Inferior parietal cortex (tissue), 1 donor: ENCODE measurements around the gene GNS.
"Not testable (repeated sequence)": the region's sequence is repeated elsewhere in the genome, so short reads cannot be mapped to it uniquely, and the experiment has no call there.

ENCODE experiments used
- DNase-seq: peaks from one replicate; pipeline ENCODE4 v3.0.0-alpha.2; 2016; ENCODE audit errors: extremely low spot score

GNS gene

DNA sequence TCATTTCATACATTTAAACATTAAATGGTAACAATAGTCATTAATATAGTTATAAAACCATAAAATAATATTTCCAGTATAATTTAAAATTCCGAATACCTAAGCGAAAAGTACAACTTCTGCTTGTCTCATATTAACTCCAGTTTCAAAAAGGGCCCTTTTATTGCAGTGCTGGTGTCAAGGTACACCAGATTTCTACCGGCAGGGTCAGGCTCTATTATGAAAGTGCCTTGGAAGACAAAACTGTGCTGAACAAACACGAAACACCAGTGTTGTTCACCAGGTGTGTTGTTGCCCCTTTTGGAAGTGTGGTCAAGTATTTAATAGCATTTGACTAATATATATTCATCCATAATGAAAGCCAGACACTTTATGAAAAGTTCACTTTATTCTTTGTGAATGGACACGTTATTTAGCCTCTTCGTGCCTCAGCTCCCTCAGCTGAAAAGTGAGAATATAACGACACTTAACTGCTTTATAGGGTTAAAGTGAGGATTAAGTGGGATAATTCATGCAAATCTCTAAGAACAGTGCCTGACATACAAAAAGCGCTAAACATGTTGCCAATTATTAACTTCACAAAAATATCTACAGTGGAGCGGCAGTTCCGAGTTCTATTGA, 20.3 kb upstream of the GNS start:
- no peak for DNase-seq

DNA sequence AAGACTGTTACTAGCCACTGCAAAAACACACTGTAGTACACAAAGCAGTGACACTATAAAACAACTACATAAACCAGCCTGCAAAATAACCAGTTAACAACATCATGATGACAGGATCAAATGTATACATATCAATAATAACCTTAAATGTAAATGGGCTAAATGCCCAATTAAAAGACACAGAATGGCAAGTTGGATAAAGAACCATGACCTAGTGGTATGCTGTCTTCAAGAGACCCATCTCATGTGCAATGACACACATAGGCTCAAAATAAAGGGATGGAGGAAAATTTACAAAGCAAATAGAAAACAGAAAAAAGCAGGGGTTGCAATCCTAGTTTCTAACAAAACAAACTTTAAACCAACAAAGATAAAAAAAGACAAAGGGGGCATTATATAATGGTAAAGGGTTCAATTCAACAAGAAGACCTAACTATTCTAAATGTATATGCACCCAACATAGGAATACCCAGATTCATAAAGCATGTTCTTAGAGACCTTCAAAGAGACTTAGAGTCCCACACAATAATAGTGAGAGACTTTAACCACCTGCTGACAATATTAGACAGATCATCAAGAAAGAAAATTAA, 16.0 kb upstream of the GNS start:
- DNase-seq: not testable (repeated sequence)

DNA sequence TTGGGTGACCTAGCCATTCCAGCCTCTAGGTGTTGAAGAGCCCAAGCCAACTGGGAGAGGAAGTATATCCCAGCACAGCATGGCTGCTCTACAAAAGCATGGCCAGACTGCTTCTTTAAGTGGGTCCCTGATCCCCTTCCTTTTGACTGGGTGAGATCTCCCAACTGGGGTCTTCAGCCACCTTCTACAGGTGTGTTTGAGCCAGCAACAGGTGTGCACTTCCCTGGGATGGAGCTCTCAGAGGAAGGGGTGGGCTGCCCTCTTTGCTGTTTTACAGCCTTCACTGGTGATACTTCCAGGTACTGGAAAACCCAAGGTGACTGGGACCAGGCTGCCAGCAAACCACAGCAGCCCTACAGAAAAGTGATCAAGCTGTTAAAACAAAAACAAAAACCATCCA, 14.2 kb upstream of the GNS start:
- no peak for DNase-seq

DNA sequence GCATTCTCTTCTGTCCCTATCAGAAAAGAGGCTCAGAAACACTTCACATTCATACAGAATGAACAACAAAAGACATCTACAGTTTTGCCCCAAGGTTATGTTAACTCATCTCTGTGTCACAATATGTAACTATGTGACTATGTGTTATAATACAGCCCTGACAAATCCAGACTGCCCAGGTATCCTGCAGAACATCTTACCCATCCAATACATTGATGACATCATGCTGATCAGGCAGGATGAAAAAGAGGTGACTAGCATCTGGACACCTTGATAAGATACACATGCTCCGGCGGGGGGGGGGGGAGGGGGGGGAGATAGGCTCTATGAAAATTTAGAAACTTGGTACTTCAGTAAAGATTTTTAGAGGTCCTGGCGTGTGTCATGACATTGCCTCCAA, 8.3 kb upstream of the GNS start:
- no peak for DNase-seq

DNA sequence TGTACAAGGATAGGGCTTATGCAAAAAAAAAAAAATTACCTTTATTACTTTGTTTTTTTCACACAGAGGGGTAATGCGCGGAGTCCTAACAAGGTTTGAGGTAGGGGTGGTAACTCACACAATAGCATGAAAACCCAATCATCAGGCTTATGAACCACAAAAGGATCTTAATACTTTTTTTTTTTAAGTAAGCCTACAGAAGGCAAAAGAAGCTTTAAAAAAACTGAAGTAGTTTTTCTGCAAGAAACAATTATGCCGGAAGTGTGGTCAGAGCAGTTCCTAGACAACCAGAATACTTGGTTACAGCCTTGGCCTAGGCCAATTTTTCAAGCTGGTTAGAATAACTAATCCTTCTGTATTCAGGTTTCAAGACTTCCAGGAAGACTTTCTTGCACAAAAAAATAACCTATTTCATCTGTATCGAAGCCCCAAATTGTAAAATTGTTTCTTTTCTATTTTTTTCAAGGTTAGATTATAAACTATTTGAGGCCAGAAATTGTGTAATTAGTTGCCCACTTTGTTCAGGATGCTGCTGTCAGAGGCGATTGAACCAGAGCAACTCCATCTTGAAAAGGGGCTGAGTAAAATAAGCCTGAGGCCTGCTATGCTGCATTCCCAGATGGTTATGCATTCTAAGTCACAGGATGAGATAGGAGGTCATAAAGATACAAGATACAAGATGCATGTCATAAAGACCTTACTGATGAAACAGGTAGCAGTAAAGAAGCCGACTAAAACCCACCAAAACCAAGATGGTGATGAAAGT, 1.8 kb upstream of the GNS start:
- no peak for DNase-seq

DNA sequence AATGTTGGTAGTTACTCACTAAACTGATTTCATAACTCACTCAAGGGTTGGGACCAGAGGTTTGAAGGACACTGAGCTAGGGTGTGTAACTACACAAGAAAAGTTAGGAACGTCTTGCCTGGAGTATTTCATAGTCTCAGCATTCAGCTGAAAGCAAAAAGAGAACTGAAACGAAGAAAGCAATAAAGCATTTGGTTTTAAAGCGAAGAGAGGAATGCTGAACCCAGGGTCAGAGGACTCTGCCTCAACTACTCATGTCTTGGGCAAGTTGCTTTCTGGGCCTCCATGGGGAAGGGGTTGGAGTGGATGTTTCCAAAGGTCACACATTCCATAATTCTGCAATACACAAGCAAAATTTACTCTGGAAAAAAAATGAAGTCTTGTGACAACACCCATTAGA, 1.4 kb downstream of the GNS start:
- no peak for DNase-seq

DNA sequence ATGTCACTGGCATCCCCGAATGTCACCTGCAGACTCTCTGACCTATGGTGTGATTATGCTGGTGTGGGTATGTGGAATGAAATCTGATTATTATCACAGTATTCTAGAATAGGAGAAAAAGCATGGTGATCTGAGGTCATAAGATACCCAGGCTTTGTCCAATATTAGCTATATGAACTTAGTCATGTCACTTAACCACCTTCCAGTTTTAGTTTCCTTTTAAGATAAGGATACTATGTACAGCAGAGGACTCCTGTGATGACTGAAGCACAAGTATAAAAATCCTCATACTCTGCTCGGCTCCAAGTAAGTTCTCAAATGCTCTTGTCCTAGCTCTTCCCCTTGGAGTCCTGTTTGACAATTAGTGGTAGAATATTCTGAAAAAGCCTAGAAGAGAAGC, 2.8 kb downstream of the GNS start:
- DNase-seq: no peak

DNA sequence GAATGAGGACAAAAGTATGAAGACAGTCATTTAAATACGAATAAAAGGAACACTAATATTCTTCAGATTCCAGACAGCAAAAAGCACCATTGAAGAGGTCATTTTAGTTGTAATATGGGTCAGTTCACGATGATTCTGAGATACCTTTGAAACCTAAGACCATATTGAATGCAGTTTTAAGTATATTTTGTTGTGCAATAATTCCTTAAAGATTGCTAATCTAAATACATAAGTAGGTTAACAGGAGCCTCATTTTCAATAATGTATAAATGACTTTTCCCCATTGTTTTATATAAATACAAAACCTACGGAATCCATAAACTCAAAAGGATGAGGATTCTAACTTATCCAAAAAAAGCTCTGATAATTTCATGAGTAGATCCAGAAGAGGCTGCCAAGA, 5.8 kb downstream of the GNS start:
- no peak for DNase-seq

DNA sequence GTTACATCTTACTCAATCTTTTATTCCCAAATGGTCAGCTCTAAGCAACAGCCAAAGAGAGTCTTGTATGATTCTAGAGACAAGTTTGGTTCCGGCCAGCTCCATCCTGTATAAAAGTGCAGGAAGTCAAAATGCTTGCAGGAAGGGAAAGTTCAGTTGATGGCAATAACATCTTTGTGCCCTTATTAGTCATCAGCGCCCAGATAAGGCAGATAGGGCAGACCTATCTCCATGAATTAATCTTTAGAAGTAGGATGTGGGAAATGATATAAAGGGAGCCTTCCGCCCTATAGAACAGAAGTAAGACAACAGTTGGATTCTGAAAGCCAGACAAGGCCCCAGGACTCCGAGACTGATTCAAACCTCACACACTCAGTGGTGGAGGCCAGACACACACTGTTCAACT, 6.4 kb downstream of the GNS start:
- no peak for DNase-seq

DNA sequence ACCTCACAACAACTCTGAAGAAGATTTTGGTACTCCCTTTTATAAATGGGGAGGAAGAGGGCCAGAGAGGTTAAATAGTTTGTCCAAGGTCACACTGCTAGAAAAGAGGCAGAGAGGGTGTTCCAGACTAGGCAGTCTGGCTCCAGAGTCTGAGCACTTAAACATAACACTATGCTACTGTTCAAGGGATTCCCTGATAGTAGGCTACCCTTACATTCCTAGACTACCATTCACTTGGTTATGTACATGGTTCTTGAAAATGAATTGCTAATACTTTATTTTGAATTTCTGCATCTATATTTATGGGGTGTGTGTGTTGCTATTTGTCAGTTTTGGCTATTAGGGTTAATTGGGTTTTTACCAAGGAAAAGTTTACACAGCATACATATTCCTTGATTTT, 7.2 kb downstream of the GNS start:
- DNase-seq: no peak

DNA sequence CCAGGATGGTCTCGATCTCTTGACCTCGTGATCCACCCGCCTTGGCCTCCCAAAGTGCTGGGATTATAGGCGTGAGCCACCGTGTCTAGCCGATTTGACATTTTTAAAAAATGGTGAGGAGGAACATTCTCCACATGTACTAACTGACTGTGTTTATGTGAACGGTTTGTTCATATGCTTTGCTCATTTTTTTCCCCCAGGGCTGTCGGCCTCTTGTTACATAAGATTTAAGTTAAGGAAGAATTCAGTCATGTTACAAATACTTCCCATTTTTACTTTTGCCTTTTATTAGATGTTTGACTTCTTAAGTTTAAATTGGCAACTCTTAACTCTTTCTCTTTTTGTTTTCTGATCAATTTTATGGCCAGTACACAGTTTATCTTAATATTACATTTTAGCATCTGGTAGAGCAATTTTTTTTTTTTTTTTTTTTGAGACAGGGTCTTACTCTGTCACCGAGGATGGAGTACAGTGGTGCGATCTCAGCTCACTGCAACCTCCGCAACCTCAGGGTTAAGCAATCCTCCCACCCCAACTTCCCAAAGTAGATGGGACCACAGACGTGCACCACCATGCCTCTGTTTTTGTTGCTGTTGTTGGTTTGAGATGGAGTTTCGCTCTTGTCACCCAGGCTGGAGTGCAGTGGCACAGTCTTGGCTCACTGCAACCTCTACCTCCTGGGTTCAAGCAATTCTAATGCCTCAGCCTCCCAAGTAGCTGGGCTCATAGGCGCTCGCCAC, 9.6 kb downstream of the GNS start:
- no peak for DNase-seq

DNA sequence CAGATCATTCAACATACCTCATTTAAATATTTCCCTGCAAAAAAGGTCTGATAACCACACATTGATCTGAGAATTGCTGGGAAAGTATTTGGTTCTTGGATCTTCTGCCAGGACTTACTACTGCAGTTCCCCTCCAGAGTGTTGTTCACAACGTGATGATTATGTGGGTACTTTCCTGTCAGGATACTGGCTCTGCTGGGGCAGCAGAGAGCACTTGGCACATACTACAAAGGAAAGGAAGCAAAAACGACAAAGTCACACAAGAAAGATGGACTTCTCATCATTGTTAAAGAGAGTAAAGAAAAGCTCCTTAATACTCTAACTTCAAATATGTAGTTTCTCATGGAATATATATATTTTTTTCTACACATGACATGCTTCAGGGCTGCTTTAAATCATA, 11.5 kb downstream of the GNS start:
- no peak for DNase-seq

DNA sequence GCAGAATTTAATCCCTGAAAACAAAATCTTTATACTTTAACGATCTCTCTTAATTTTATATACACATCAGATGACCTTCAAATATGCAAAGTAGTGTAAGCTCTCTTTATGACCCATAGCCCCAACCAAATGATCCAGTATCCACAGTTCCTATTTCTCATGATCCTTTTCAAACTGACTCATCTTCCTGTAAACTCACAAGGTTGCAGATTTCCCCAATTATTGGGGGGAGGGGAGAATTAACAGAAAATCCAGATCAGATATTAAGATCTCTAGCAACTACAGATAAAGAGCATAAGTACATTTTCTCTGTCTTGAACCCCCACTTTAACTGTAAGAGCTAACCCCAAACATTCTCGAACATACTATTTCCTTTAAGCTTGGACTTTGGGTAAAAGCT, 12.5 kb downstream of the GNS start:
- DNase-seq: no peak

DNA sequence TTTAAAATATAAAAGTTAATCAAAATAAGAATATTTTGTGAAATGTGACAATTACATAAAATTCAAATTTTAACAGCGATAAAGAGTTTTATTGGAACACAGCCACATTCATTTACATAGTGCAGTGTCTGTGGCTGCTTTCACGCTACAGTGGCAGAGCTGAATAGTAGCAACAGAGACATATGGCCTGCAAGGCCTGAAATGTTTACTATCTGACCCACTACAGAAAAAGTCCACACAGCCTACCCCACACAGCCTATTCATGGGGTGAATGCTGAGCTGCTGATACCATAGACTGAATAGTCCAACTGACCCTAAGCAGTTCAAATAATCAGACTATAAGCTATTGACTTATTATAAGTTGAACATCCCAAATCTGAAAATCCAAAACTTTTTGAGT, 13.2 kb downstream of the GNS start:
- DNase-seq: no peak

DNA sequence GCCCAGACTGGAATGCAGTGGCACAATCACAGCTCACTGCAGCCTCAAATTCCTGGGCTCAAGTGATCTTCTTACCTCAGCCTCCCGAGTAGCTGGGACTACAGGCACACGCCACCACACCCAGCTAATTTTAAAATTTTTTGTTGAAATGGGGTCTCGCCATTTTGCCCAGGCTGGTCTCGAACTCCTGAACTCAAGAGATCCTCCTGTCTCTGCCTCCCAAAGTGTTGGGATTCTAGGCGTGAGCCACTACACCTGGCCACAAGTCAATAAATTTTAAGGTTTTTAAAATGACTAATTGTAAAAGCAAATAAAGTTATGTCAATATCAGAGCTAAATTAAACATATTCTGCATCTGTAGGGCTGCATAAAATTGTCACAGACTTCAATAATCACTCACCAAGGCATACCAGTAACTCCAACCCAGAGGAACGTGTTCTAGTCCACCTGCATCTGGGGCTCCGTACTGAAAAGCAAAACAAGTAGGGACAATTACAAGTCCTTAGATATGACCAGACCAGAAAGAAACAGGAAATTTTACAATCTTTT, 13.9 kb downstream of the GNS start:
- DNase-seq: no peak

DNA sequence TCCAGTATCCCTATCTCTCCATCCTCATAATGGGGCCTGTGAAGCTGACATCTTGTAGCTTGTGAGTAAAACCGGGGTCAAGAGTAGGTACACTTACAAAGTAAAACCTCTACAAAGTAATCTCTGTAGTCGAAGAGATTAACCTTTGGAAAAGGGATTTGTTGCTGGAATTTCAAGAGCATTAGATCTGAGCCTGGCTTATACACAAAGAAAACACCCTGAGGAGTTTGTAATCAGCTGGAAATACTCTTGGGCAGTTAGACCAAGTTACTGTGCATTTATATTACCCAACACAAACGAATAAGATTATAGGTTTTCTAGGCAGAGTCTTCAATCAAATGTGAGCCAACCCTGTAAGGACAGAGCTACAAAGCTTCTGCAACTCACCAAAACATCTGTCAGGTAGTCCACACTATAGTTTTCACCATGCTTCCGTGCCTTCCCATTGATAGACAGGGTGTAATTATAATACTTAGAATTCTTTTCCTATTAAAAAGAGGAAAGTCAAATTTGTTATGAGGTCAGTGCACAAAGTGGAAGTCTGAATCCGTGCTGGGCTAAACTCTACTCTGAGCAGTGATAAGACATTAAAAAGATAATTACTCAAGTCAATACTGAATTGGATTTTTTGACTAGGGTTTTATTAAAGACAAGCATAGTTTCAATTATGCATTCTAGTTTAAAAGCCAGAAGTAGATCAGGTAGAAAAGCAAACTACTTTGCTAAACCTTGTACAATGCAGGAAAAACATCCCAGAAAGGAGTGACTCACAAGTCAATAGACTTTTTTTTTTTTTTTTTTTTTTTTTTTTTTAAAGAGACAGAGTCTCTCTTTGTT, 14.6 kb downstream of the GNS start:
- DNase-seq: no peak

DNA sequence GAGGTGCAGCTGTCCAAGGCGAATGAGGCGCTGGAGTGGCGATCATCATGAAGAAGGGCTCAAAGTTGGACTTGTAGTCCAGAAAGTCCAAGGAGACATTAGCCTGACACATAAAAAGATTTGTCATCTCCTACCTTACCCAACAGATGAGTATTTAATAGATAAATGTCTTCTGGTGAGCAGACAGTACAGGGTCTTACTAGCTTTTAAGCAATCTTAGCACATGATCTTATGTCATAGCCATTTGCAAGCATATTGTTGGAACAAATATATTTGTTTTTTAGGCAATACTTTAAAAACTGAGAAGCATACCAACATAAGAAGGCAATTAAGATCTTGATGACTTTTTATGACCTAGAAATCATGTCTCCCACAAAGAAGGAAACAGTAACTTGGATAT, 16.0 kb downstream of the GNS start:
- DNase-seq: no peak

DNA sequence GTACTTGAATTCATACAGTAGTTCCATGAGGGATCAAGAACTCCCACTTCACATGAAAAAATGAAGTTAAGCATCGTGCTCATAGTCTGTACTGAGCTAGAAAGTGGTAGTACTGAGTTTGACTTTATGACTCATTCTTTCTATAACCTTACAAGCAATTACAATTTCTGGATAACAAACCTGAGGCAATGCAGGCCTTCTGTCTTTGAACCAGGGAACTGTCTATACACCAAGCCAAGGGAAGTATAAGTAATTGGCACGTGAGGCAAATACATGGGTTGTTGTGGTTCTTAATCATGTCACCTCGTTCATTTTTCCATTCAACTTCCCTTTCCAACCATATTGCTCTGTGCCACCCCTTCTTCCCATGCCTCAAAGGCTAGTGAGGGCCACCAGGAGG, 16.8 kb downstream of the GNS start:
- DNase-seq: no peak

DNA sequence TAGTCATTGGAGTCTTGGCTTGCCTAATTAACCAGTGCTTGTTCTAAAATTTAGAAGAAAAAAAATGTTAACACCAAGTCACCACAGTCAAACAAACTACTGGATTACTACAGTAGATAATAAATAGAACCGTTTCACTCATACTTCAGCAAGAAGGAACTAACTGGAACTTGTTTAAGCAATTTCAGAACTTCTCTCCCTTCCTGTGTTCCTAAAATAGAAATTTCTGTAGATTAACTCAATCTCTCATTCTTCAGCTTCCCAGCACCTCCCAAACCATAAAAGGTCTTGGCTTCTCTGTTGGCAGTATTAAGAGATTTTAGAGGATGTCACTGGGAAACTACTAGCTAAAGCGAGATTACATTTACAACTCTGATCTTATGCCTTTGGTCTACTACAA, 18.6 kb downstream of the GNS start:
- no peak for DNase-seq

DNA sequence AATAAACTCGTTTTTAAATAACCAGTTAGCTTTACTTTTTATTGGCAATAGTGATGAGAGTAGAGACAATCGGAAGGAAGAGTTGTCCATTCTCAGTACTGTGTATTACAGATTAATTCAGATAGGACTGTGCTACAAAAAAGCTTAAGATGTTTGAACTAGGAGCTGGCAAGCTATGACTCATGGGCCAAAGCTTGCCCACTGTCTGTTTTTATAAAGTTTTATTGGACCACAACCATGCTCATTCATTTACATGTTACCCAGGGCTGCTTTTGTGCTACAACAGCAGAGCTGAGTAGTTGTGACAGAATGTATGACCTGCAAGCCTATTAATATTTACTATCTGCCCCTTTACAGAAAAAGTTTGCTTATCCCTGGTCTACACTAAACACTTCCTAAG, 19.4 kb downstream of the GNS start:
- no peak for DNase-seq

DNA sequence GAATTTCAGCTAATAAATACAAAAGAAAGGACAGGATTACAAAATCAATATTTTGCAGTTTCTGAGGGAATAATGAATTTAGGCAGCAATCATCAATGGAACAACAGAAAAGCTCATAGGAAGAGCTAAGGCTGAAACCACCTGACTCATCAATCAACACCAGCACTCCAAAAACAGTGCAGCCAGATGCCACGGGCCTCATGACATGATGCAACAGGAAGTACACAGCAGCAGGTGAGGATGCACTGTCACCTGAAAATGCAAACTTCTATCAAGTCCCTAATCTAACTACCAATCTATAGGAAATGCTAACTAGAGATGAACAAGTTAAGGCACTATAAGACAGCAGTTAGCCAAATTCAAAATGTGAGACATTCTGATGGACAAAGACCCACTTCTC, 21.7 kb downstream of the GNS start:
- DNase-seq: no peak

DNA sequence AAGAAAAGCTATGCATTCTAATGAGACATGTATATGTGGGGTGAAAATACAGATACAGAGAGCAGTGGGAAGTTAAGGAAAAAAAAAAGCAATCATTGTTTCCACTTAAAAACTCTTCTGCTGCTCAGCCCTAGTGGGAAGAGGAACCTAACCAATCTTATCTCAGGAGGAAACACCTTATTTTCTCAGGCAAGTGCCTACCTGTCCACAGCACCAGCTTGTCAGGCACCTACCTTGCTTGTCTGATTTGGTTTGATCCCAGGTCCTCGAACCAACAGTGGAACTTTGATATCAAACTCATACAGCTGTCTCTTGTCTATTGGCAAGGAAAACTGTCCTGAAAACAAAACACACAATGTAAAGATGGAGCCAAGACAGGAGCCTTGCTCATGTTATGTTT, 22.4 kb downstream of the GNS start:
- DNase-seq: no peak
